ENCODE data around the gene RIN3. TPM values are rescaled to one million over a fixed set of nuclear protein-coding genes. Genes with fewer than 3 reads are reported as not detected.

RIN3 gene
- total RNA-seq, 1 experiment from 2014 or later: not detected

- Histone ChIP-seq H3K4me1 (no peaks in the 10 kb centered on the region), H3K36me3 (no peaks in the 10 kb centered on the region), H3K27me3 (no peaks in the 10 kb centered on the region), H3K4me3 (no peak overlapping the region), H3K27ac (no peak overlapping the region), H3K9me3 (replicated peaks) (no peaks in the 10 kb centered on the region)
- DNase-seq: no peak
These were observed 172.3 kb downstream of the RIN3 start for GRCh38 chr14:92685784-92686355.

- Histone ChIP-seq H3K4me1 (no peaks in the 10 kb centered on the region), H3K27ac (no peak overlapping the region), H3K36me3 (no peaks in the 10 kb centered on the region), H3K27me3 (no peaks in the 10 kb centered on the region), H3K4me3 (no peak overlapping the region), H3K9me3 (replicated peaks) (no peaks in the 10 kb centered on the region)
- no peak for DNase-seq
These were observed 172.9 kb downstream of the RIN3 start for GRCh38 chr14:92686411-92686899.

- no peak overlapping the region for H3K4me3 ChIP-seq
- no peaks in the 10 kb centered on the region for H3K9me3 ChIP-seq (replicated peaks)
- H3K27me3 ChIP-seq: no peaks in the 10 kb centered on the region
- H3K27ac ChIP-seq: no peak overlapping the region
- peak; percentile 51 to 73 for DNase-seq
- H3K36me3 ChIP-seq: no peaks in the 10 kb centered on the region
- H3K4me1 ChIP-seq: no peaks in the 10 kb centered on the region
These were observed 173.4 kb downstream of the RIN3 start for GRCh38 chr14:92686900-92687427.

- Histone ChIP-seq H3K9me3 (replicated peaks) (no peaks in the 10 kb centered on the region), H3K36me3 (no peaks in the 10 kb centered on the region), H3K4me1 (no peaks in the 10 kb centered on the region), H3K27ac (no peak overlapping the region), H3K4me3 (no peak overlapping the region), H3K27me3 (no peaks in the 10 kb centered on the region)
- DNase-seq: no peak
These were observed 174.3 kb downstream of the RIN3 start for GRCh38 chr14:92687681-92688433.

- no peak overlapping the region for H3K4me3 ChIP-seq
- DNase-seq: no peak
- H3K27me3 ChIP-seq: no peaks in the 10 kb centered on the region
- no peaks in the 10 kb centered on the region for H3K36me3 ChIP-seq
- H3K4me1 ChIP-seq: no peaks in the 10 kb centered on the region
- H3K9me3 ChIP-seq (replicated peaks): no peaks in the 10 kb centered on the region
- no peak overlapping the region for H3K27ac ChIP-seq
These were observed 175.1 kb downstream of the RIN3 start for GRCh38 chr14:92688434-92689375.

GRCh38 chr14:92690171-92691011 is 176.8 kb downstream of the RIN3 start:
- no peak overlapping the region for H3K27ac ChIP-seq
- H3K9me3 ChIP-seq (replicated peaks): no peaks in the 10 kb centered on the region
- DNase-seq: peak in 1 of 2 experiments; percentile 33
- H3K27me3 ChIP-seq: no peaks in the 10 kb centered on the region
- no peaks in the 10 kb centered on the region for H3K36me3 ChIP-seq
- H3K4me1 ChIP-seq: no peaks in the 10 kb centered on the region
- no peak overlapping the region for H3K4me3 ChIP-seq

- no peaks in the 10 kb centered on the region for H3K36me3 ChIP-seq
- H3K4me1 ChIP-seq: no peaks in the 10 kb centered on the region
- no peak overlapping the region for H3K27ac ChIP-seq
- H3K27me3 ChIP-seq: no peaks in the 10 kb centered on the region
- DNase-seq: peak in 1 of 2 experiments; percentile 16
- H3K9me3 ChIP-seq (replicated peaks): no peaks in the 10 kb centered on the region
- H3K4me3 ChIP-seq: no peak overlapping the region
These were observed 179.2 kb downstream of the RIN3 start for GRCh38 chr14:92692822-92693226.

- no peaks in the 10 kb centered on the region for H3K36me3 ChIP-seq
- H3K27me3 ChIP-seq: no peaks in the 10 kb centered on the region
- H3K4me3 ChIP-seq: no peak overlapping the region
- H3K9me3 ChIP-seq (replicated peaks): no peaks in the 10 kb centered on the region
- no peak overlapping the region for H3K27ac ChIP-seq
- H3K4me1 ChIP-seq: no peaks in the 10 kb centered on the region
- no peak for DNase-seq
These were observed 180.6 kb downstream of the RIN3 start for GRCh38 chr14:92693998-92694795.

GRCh38 chr14:92694807-92695206 is 181.2 kb downstream of the RIN3 start:
- Histone ChIP-seq H3K36me3 (no peaks in the 10 kb centered on the region), H3K27me3 (no peaks in the 10 kb centered on the region), H3K9me3 (replicated peaks) (no peaks in the 10 kb centered on the region), H3K4me1 (no peaks in the 10 kb centered on the region), H3K4me3 (no peak overlapping the region), H3K27ac (no peak overlapping the region)
- no peak for DNase-seq

- Histone ChIP-seq H3K9me3 (replicated peaks) (no peaks in the 10 kb centered on the region), H3K4me1 (no peaks in the 10 kb centered on the region), H3K36me3 (no peaks in the 10 kb centered on the region), H3K4me3 (no peak overlapping the region), H3K27ac (no peak overlapping the region), H3K27me3 (no peaks in the 10 kb centered on the region)
- no peak for DNase-seq
These were observed 182.0 kb downstream of the RIN3 start for GRCh38 chr14:92695562-92695961.

GRCh38 chr14:92696366-92696765 is 182.8 kb downstream of the RIN3 start:
- no peaks in the 10 kb centered on the region for H3K36me3 ChIP-seq

GRCh38 chr14:92698393-92698792 is 184.8 kb downstream of the RIN3 start:
- Histone ChIP-seq H3K4me3 (no peak overlapping the region), H3K9me3 (replicated peaks) (no peaks in the 10 kb centered on the region)

More at GRCh38 chr14:92696366-92696765, 182.8 kb downstream of the RIN3 start:
- DNase-seq: no peak
- no peak overlapping the region for H3K27ac ChIP-seq
- no peaks in the 10 kb centered on the region for H3K4me1 ChIP-seq
- no peak overlapping the region for H3K4me3 ChIP-seq
- H3K9me3 ChIP-seq (replicated peaks): no peaks in the 10 kb centered on the region
- no peaks in the 10 kb centered on the region for H3K27me3 ChIP-seq

GRCh38 chr14:92701826-92702225 is 188.2 kb downstream of the RIN3 start:
- no peaks in the 10 kb centered on the region for H3K9me3 ChIP-seq (replicated peaks)
- H3K27ac ChIP-seq: no peak overlapping the region
- H3K4me3 ChIP-seq: no peak overlapping the region
- DNase-seq: no peak
- H3K27me3 ChIP-seq: no peaks in the 10 kb centered on the region
- H3K4me1 ChIP-seq: no peaks in the 10 kb centered on the region
- no peaks in the 10 kb centered on the region for H3K36me3 ChIP-seq

More at GRCh38 chr14:92698393-92698792, 184.8 kb downstream of the RIN3 start:
- H3K27ac ChIP-seq: no peak overlapping the region
- no peaks in the 10 kb centered on the region for H3K36me3 ChIP-seq
- no peak for DNase-seq
- no peaks in the 10 kb centered on the region for H3K4me1 ChIP-seq
- no peaks in the 10 kb centered on the region for H3K27me3 ChIP-seq
